Tibial nerve (tissue), 3 donors: ENCODE results near the gene MYO7A.

ENCODE experiments used
- POLR2A ChIP-seq, 2 donors: fragments of 450-650 bp; IDR thresholded peaks; one replicate each; pipeline ENCODE4 v1.6.1; 2017; ENCODE audit warnings: antibody characterized with exemption in 2 of 2, mild to moderate bottlenecking in 2 of 2, moderate library complexity in 2 of 2
- TF ChIP-seq, protein P1 (sequence below), 5 experiments: fragments of 200-600 bp in 3 of 5; fragments of 450-650 bp in 2 of 5; sonication (generic) in 3 of 5; IDR thresholded peaks; one replicate each; pipeline ENCODE4 v1.5.1; 2016 to 2019; ENCODE audit warnings: antibody characterized with exemption in 5 of 5, mild to moderate bottlenecking in 3 of 5, moderate library complexity in 2 of 5

DNA sequence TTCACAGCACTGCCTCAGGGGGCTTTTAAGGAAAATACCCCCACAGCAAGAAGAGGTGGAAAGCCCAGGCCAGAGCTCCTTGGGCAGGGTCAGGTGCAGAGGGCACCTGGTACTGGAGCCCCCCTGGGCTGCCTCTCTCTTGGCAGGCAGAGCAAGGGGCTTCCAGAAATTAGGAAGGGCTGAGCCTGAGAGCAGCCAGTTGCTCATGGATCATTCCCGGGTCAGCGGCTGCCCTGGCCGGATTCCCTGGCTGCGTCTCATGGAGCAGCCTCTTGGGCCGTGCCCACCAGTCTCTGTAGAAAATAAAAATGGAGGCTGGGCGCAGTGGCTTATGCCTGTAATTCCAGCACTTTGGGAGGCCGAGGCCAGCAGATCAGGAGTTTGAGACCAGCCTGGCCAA lies 35.7 kb upstream of the MYO7A start:
- no peak for TF ChIP-seq POLR2A (IDR thresholded peaks at IDR 0.05)
- TF ChIP-seq, protein P1, sequence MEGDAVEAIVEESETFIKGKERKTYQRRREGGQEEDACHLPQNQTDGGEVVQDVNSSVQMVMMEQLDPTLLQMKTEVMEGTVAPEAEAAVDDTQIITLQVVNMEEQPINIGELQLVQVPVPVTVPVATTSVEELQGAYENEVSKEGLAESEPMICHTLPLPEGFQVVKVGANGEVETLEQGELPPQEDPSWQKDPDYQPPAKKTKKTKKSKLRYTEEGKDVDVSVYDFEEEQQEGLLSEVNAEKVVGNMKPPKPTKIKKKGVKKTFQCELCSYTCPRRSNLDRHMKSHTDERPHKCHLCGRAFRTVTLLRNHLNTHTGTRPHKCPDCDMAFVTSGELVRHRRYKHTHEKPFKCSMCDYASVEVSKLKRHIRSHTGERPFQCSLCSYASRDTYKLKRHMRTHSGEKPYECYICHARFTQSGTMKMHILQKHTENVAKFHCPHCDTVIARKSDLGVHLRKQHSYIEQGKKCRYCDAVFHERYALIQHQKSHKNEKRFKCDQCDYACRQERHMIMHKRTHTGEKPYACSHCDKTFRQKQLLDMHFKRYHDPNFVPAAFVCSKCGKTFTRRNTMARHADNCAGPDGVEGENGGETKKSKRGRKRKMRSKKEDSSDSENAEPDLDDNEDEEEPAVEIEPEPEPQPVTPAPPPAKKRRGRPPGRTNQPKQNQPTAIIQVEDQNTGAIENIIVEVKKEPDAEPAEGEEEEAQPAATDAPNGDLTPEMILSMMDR (IDR thresholded peaks at IDR 0.05) = no peak
